GM12875 (cell line): ENCODE measurements around the gene FUBP1.
"Not testable (repeated sequence)": the region's sequence is repeated elsewhere in the genome, so short reads cannot be mapped to it uniquely, and the experiment has no call there.

ENCODE experiments used
- H3K4me3 ChIP-seq: one replicate; pipeline ENCODE4 v1.5.1; 2011; ENCODE audit warnings: low read depth, low read length, control low read depth
- TF ChIP-seq, protein P1 (sequence below): IDR thresholded peaks from 2 replicates; pipeline ENCODE4 v1.5.1; 2011; ENCODE audit warnings: low read depth, mild to moderate bottlenecking, control low read depth, inconsistent platforms, low read length, moderate library complexity, borderline replicate concordance; ENCODE audit not compliant: insufficient read depth

FUBP1 gene, protein sequence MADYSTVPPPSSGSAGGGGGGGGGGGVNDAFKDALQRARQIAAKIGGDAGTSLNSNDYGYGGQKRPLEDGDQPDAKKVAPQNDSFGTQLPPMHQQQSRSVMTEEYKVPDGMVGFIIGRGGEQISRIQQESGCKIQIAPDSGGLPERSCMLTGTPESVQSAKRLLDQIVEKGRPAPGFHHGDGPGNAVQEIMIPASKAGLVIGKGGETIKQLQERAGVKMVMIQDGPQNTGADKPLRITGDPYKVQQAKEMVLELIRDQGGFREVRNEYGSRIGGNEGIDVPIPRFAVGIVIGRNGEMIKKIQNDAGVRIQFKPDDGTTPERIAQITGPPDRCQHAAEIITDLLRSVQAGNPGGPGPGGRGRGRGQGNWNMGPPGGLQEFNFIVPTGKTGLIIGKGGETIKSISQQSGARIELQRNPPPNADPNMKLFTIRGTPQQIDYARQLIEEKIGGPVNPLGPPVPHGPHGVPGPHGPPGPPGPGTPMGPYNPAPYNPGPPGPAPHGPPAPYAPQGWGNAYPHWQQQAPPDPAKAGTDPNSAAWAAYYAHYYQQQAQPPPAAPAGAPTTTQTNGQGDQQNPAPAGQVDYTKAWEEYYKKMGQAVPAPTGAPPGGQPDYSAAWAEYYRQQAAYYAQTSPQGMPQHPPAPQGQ

DNA sequence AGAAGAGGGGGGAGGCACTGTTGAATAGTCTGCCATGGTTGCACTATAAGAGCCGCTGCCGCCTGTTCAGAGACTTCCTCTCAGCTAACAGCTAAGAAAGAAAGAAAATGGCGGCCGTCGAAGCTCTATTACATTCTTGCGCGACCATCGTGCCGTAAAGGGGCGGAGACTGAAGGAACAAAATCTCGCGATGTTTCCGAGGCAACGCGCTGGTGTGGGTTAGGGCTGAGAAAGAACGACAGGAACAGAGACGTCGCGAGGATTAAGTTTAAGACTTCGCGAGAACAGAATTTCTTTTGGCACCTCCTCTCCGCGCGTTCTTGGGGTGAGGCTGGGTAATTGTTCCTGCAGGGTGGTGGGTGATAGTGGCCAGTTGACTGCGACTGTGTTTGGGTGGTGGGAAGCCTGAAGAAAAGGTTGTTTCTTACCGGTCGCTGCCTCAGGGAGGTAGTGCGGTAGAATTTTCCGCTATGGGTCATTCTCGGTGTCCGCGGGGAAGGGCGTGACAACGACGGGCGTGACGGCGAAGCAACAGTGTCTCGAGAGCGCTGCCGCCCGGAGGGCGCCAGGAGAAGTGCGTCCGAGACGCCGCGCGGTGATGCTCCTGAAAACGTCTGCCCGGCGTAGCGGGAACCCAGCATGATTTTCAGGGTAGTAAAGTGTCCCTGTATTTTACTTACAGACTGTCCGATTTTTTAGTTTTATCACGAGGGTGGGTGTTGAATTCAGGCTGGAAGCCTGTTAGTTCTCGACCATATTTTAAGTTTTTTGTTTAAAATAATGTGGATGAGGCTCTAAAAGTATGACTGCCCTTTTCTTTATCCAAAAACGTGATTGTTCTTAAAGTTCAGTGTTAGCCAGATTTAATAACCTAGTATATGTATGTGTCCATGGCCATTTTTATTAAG lies at the start of gene FUBP1:
Gene FUBP1, minus strand, starts transcription at position 104 of the 908 bp plus-strand sequence. Its CDS starts 68 bp downstream, at position 36.
- TF ChIP-seq, protein P1, sequence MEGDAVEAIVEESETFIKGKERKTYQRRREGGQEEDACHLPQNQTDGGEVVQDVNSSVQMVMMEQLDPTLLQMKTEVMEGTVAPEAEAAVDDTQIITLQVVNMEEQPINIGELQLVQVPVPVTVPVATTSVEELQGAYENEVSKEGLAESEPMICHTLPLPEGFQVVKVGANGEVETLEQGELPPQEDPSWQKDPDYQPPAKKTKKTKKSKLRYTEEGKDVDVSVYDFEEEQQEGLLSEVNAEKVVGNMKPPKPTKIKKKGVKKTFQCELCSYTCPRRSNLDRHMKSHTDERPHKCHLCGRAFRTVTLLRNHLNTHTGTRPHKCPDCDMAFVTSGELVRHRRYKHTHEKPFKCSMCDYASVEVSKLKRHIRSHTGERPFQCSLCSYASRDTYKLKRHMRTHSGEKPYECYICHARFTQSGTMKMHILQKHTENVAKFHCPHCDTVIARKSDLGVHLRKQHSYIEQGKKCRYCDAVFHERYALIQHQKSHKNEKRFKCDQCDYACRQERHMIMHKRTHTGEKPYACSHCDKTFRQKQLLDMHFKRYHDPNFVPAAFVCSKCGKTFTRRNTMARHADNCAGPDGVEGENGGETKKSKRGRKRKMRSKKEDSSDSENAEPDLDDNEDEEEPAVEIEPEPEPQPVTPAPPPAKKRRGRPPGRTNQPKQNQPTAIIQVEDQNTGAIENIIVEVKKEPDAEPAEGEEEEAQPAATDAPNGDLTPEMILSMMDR: peak; percentile 81
- peak within 1 kb of the TSS; percentile 78 for H3K4me3 ChIP-seq

DNA sequence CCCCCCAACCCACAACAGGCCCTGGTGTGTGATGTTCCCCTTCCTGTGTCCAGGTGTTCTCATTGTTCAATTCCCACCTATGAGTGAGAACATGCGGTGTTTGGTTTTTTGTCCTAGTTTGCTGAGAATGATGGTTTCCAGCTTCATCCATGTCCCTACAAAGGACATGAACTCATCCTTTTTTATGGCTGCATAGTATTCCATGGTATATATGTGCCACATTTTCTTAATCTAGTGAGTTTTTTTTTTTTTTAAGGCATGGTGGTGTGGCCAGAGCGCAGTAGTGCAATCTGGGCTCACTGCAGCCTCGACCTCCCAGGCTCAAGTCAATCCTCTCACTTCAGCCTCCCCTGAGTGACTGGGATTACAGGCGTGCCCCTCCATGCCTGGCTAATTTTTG lies 42.3 kb upstream of the FUBP1 start:
- not testable (repeated sequence) for H3K4me3 ChIP-seq

DNA sequence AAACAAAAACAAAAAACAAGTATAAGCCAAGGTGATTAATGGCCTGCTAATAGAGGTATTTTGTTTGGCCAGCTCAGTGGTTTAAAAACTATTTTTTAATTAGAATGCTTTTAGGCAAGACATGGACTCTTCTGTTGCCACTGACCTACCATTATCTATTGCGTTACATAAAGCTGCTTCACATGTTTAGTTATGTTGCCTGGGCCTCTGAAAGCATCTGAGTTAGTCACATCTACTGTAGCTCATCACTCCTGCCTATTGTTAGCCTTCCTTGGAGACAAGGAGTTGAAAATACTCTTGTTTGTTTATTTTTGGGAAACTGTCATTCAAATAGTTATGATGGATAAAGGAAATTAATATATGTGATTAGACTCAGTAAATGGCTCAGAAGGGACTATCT lies 40.2 kb upstream of the FUBP1 start:
- TF ChIP-seq, protein P1: no peak

DNA sequence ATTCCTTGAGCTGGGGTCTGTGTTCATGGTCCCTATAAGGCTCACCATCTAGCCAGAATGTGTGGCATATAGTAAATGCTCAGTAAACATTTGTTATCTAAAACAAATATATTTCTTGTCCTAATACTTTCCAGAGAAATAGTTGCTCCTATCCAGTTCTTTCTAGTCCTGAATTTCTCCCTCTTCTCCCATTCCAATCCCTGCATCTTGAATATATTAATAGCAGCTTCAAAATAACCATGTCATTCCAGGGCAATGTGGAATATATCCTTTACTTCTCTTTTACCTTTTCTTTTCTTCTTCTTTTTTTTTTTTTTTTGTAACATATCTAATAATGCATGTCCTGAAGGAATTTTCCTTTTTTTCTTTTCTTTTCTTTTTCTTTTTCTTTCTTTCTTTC lies 36.3 kb upstream of the FUBP1 start:
- TF ChIP-seq, protein P1: no peak
- no peak overlapping the region for H3K4me3 ChIP-seq

More for the DNA sequence above, 40.2 kb upstream of the FUBP1 start:
- H3K4me3 ChIP-seq: no peak overlapping the region

DNA sequence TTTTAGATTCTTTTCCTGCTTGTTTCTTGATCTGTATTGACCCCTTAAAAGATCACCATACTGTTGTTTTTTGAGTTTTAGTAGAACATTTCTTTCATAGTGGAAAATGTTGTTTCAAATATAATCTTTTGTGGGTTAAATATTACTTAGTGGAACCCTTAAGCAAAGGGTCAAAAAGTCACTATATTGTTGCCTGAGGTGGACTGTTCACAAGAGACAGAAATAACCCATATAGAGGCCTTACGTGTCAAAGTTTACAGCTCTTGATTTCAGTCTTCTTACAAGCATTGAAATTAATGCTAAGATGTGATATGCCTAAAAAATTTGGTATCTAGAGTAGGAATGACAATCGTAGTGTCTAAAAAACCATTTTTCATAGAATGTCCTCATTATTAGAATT lies 32.2 kb upstream of the FUBP1 start:
- TF ChIP-seq, protein P1: no peak
- H3K4me3 ChIP-seq: no peak overlapping the region

DNA sequence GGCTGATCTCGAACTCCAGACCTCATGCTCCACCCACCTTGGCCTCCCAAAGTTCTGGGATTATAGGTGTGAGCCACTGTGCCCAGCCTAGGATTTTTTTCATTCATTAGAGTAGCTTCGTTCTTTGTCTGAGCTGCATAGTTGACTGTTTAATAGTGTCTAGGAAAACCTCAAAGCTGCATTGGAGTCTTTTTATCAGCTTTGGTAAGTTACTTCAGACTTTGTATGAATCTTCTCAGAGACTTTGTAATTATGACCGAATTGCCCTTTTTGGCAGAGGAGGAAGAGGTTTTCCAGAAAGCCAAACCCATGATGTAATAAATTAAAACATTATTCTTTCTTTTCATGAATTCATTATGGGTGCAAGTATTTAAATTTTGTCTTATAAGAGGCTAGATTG lies 31.0 kb upstream of the FUBP1 start:
- no peak overlapping the region for H3K4me3 ChIP-seq

More for the DNA sequence above, 31.0 kb upstream of the FUBP1 start:
- TF ChIP-seq, protein P1: no peak
